ENCODE data around the gene DCTN4. TPM values are rescaled to one million over a fixed set of nuclear protein-coding genes. Genes with fewer than 3 reads are reported as not detected.
A peak's percentile ranks its signal among the peaks of the same experiment; 100 is the strongest.
"Not testable (repeated sequence)": the region's sequence is repeated elsewhere in the genome, so short reads cannot be mapped to it uniquely, and the experiment has no call there.

Gene DCTN4
- total and polyA plus RNA-seq, 12 donors, result 30.4 to 113 (median 84.3) TPM

- intact Hi-C loops (cut with DNase I), result no loop called here
Observed at GRCh38 chr5:150751096-150751891, 7.5 kb downstream of the DCTN4 start.

GRCh38 chr5:150750469-150750868 lies 8.3 kb downstream of the DCTN4 start:
- DNase-seq, result no peak
- peaks cover 15 to 49% of the 10 kb centered on the region in 2 donors for H3K4me1 ChIP-seq (replicated peaks in 1 of 2)
- H3K27ac ChIP-seq, result peak overlapping the region in 1 of 5 donors; percentile 58
- intact Hi-C loops (cut with DNase I), result no loop called here
- no peaks in the 10 kb centered on the region for H3K9me3 ChIP-seq (replicated peaks in 1 of 3)
- no peak for TF ChIP-seq CTCF (IDR thresholded peaks at IDR 0.05)
- no peak for TF ChIP-seq POLR2A (IDR thresholded peaks at IDR 0.05)
- H3K36me3 ChIP-seq (replicated peaks in 1 of 2), result peaks cover 0 to 44% of the 10 kb centered on the region in 2 donors
- no peak overlapping the region for H3K4me3 ChIP-seq
- 33 to 53% (median 46%) methylated on average over 2 of the region's 2 CpGs for WGBS, 4 donors
- H3K27me3 ChIP-seq, result no peaks in the 10 kb centered on the region

More at GRCh38 chr5:150751096-150751891, 7.5 kb downstream of the DCTN4 start:
- no peaks in the 10 kb centered on the region for H3K9me3 ChIP-seq (replicated peaks in 1 of 3)
- TF ChIP-seq POLR2A (IDR thresholded peaks at IDR 0.05) (no peak), CTCF (IDR thresholded peaks at IDR 0.05) (no peak)
- no peaks in the 10 kb centered on the region for H3K27me3 ChIP-seq
- 48 to 68% (median 58%) methylated on average over 3 of the region's 3 CpGs for WGBS, 4 donors
- peaks cover 0 to 52% of the 10 kb centered on the region in 2 donors for H3K36me3 ChIP-seq (replicated peaks in 1 of 2)
- H3K27ac ChIP-seq, result peak overlapping the region in 2 of 5 donors; percentile 2 to 58
- H3K4me3 ChIP-seq, result no peak overlapping the region
- H3K4me1 ChIP-seq (replicated peaks in 1 of 2), result peaks cover 18 to 57% of the 10 kb centered on the region in 2 donors
- DNase-seq, result no peak

DNA sequence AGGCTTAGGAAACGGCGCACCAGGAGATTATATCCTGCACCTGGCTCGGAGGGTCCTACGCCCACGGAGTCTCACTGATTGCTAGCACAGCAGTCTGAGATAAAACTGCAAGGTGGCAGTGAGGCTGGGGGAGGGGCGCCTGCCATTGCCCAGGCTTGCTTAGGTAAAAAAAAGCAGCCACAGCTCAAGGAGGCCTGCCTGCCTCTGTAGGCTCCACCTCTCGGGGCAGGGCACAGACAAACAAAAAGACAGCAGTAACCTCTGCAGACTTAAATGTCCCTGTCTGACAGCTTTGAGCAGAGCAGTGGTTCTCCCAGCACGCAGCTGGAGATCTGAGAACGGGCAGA lies 15.7 kb downstream of the DCTN4 start:
- H3K27ac ChIP-seq, result peak overlapping the region in 4 of 5 donors; percentile 66 to 90 (median 79)
- WGBS, 4 donors, result 80 to 94% (median 92%) methylated on average over 4 to 9 of the region's 9 CpGs
- peak overlapping the region in 1 of 4 donors; percentile 38 for H3K4me3 ChIP-seq
- H3K27me3 ChIP-seq; intact Hi-C loops (cut with DNase I); H3K9me3 ChIP-seq (replicated peaks in 1 of 3): not testable (repeated sequence)
- DNase-seq, result peak in 1 of 7 donors; percentile 53
- peaks cover 14 to 19% of the 10 kb centered on the region in 2 donors for H3K4me1 ChIP-seq (replicated peaks in 1 of 2)
- H3K36me3 ChIP-seq (replicated peaks in 1 of 2), result peaks cover 0 to 15% of the 10 kb centered on the region in 2 donors

- intact Hi-C loops (cut with DNase I); H3K9me3 ChIP-seq (replicated peaks in 1 of 3); H3K27me3 ChIP-seq: not testable (repeated sequence)
- H3K4me3 ChIP-seq, result peak overlapping the region in 1 of 4 donors; percentile 38
- H3K36me3 ChIP-seq (replicated peaks in 1 of 2), result peaks cover 0 to 15% of the 10 kb centered on the region in 2 donors
- WGBS, 4 donors, result 60 to 72% (median 69%) methylated on average over 14 to 18 of the region's 18 CpGs
- H3K4me1 ChIP-seq (replicated peaks in 1 of 2), result peaks cover 19 to 24% of the 10 kb centered on the region in 2 donors
- peak overlapping the region in 4 of 5 donors; percentile 66 to 90 (median 79) for H3K27ac ChIP-seq
- peak in 1 of 7 donors; percentile 30 for DNase-seq
Observed at GRCh38 chr5:150742455-150743141, 16.2 kb downstream of the DCTN4 start.

GRCh38 chr5:150740992-150741391 lies 17.8 kb downstream of the DCTN4 start:
- Histone ChIP-seq H3K4me1 (replicated peaks in 1 of 2) (peaks cover 21 to 33% of the 10 kb centered on the region in 2 donors), H3K9me3 (replicated peaks in 1 of 3) (no peaks in the 10 kb centered on the region), H3K4me3 (no peak overlapping the region), H3K36me3 (replicated peaks in 1 of 2) (peaks cover 0 to 15% of the 10 kb centered on the region in 2 donors), H3K27me3 (no peaks in the 10 kb centered on the region), H3K27ac (peak overlapping the region in 1 of 5 donors; percentile 5)
- TF ChIP-seq CTCF (IDR thresholded peaks at IDR 0.05), result no peak
- TF ChIP-seq POLR2A (IDR thresholded peaks at IDR 0.05), result no peak
- intact Hi-C loops (cut with DNase I), result no loop called here
- no peak for DNase-seq

Measured in adrenal gland (tissue), 12 donors.